K562 (cell line): ENCODE data around the gene FBN3. TPM values are rescaled to one million over a fixed set of nuclear protein-coding genes. Genes with fewer than 3 reads are reported as not detected.
A peak's percentile ranks its signal among the peaks of the same experiment; 100 is the strongest.
"Not testable (repeated sequence)": the region's sequence is repeated elsewhere in the genome, so short reads cannot be mapped to it uniquely, and the experiment has no call there.

Experiments used
- ATAC-seq: fragments of 200-7000 bp; cut with Tn5 transposase; 3 replicates; pipeline ENCODE4 v1.9.1; 2020; ENCODE audit warnings: moderate library complexity
- BruUV-seq: library from RNA; stranded (reverse); fragments of 400-500 nt; replicated peaks from 2 replicates; lab custom pipeline; 2021; lab: Mats Ljungman, UMichigan
- CTCF ChIA-PET: fragments of 300-600 bp; formaldehyde crosslinking; extraction: SDS; loops from one replicate; lab custom pipeline; 2021; ENCODE audit warnings: low intra/inter-chr PET ratio; lab: Yijun Ruan, JAX
- POLR2A ChIA-PET: fragments of 300-600, 350-650 bp; sonication (Branson Sonifier 250); formaldehyde crosslinking; extraction: SDS; loops from one replicate; lab custom pipeline; 2021; ENCODE audit warnings: antibody characterized with exemption, inconsistent platforms; lab: Yijun Ruan, JAX
- DNase-seq, 4 experiments: peaks; one replicate each; pipeline versions ENCODE4 v3.0.0 to v3.0.0-alpha.2; 2011 to 2018; ENCODE audit warnings: low spot score in 3 of 4, mixed read lengths in 3 of 4; ENCODE audit errors: extremely low read depth in 1 of 4
- FAIRE-seq: peaks from 2 replicates; lab custom pipeline; 2011; peaks lifted over from hg19 to GRCh38; lab: Jason Lieb, UNC
- H2AFZ ChIP-seq: 2 replicates; pipeline ENCODE4 v1.6.0; 2011; ENCODE audit warnings: low read depth, low read length, control low read depth, inconsistent platforms
- H3K27ac ChIP-seq: fragments of 200-600 bp; 3 replicates; pipeline ENCODE4 v1.8.0; 2011; ENCODE audit warnings: low read depth, mild to moderate bottlenecking, control low read depth, inconsistent platforms, low read length, moderate library complexity, mixed read lengths; ENCODE audit errors: extremely low read depth
- H3K27me3 ChIP-seq, 2 experiments: fragments of 300-600 bp in 1 of 2; 2 replicates in 1 of 2; 3 replicates in 1 of 2; pipeline versions ENCODE4 v1.6.0 to v1.8.0; 2011; ENCODE audit warnings: inconsistent platforms in 2 of 2, low read length in 2 of 2, mild to moderate bottlenecking in 1 of 2, mixed read lengths in 1 of 2, moderate library complexity in 1 of 2; ENCODE audit not compliant: control insufficient read depth in 2 of 2, insufficient read depth in 2 of 2
- H3K36me3 ChIP-seq: fragments of 300-600 bp; 3 replicates; pipeline ENCODE4 v1.8.0; 2011; ENCODE audit warnings: mild to moderate bottlenecking, low read length, inconsistent platforms; ENCODE audit not compliant: control insufficient read depth, insufficient read depth
- H3K4me1 ChIP-seq, 2 experiments: fragments of 200-600 bp in 1 of 2; replicated peaks in 1 of 2; 2 replicates in 1 of 2; 3 replicates in 1 of 2; pipeline versions ENCODE4 v1.5.1 to v1.8.0; 2011; ENCODE audit warnings: inconsistent platforms in 2 of 2, low read length in 2 of 2, mild to moderate bottlenecking in 1 of 2, mixed read lengths in 1 of 2, moderate library complexity in 1 of 2; ENCODE audit not compliant: control insufficient read depth in 2 of 2, insufficient read depth in 2 of 2
- H3K4me2 ChIP-seq: 2 replicates; pipeline ENCODE4 v1.6.1; 2011; ENCODE audit warnings: low read length, control low read depth, inconsistent platforms, mixed read lengths; ENCODE audit not compliant: insufficient read depth
- H3K4me3 ChIP-seq: fragments of 200-600 bp; sonication (generic), shearing (Covaris generic); 2 replicates; pipeline ENCODE4 v1.5.1; 2016; ENCODE audit warnings: control low read depth, inconsistent platforms
- H3K79me2 ChIP-seq: fragments of 200-600 bp; 3 replicates; pipeline ENCODE4 v1.8.0; 2011; ENCODE audit warnings: low read length, inconsistent platforms; ENCODE audit not compliant: control insufficient read depth, insufficient read depth
- H3K9ac ChIP-seq, 2 experiments: 2 replicates each; pipeline versions ENCODE4 v1.6.0 to v1.6.1; 2011; ENCODE audit warnings: low read depth in 2 of 2, low read length in 2 of 2, control low read depth in 1 of 2, inconsistent platforms in 1 of 2, mild to moderate bottlenecking in 1 of 2, mixed read lengths in 1 of 2; ENCODE audit not compliant: insufficient read depth in 1 of 2
- H3K9me1 ChIP-seq: one replicate; pipeline ENCODE4 v1.6.0; 2011; ENCODE audit warnings: inconsistent platforms, mild to moderate bottlenecking, low read length, moderate library complexity; ENCODE audit not compliant: control insufficient read depth, insufficient read depth
- H3K9me3 ChIP-seq: replicated peaks from 2 replicates; pipeline ENCODE4 v1.5.1; 2011; ENCODE audit warnings: low read depth, low read length, inconsistent platforms; ENCODE audit not compliant: control insufficient read depth, insufficient read depth
- H4K20me1 ChIP-seq: replicated peaks from 2 replicates; pipeline ENCODE4 v1.6.1; 2011; ENCODE audit warnings: low read length, inconsistent platforms, mixed read lengths; ENCODE audit not compliant: control insufficient read depth, insufficient read depth
- DACH1 ChIP-seq: fragments of 450-650 bp; IDR thresholded peaks from 2 replicates; pipeline ENCODE4 v1.6.1; 2018; ENCODE audit not compliant: partially characterized antibody
- EGR1 ChIP-seq: fragments of 450-650 bp; conservative IDR thresholded peaks from 2 replicates; pipeline ENCODE4 v1.6.1; 2017; ENCODE audit warnings: mild to moderate bottlenecking
- WGBS: fragments of 100-300 bp; shearing (Covaris generic); methylation state at CpG from one replicate; pipeline ENCODE4 v1.1.6; 2016; ENCODE audit warnings: low coverage, mixed read lengths; ENCODE audit not compliant: insufficient coverage; ENCODE audit errors: missing lambda C conversion rate; 5-methylcytosine and 5-hydroxymethylcytosine counted together
- in situ Hi-C: fragments of 300-500 bp; cut with MboI; formaldehyde crosslinking; loops from 4 replicates; pipeline ENCODE4 v1.15.0; 2018; ENCODE audit warnings: inconsistent platforms, mixed read lengths
- intact Hi-C: fragments of 100-400 bp; cut with micrococcal nuclease; formaldehyde crosslinking; loops from 2 replicates; pipeline ENCODE4 v1.14.2; 2022
- polyA plus RNA-seq, 8 experiments: library from polyadenylated mRNA; depleted of rRNA in 4 of 8; stranded (reverse) in 5 of 8; unstranded in 3 of 8; fragments of >200 nt; fragmentation: Nextera tagmentation in 2 of 8; fragmentation: Illumina TruSeq in 1 of 8; extraction: Ambion mirVana in 2 of 8; extraction: Trizol in 1 of 8; gene quantifications; 2 replicates each; pipeline versions ENCODE4 v1.2.1 to v1.2.3, GENCODE V29; 2011 to 2014; ENCODE audit warnings: inconsistent platforms in 1 of 8, missing spikeins in 1 of 8
- total RNA-seq, 7 experiments: library from RNA; depleted of rRNA in 6 of 7; stranded (reverse); fragments of >200 nt in 6 of 7; fragmentation: Illumina TruSeq in 2 of 7; extraction: Trizol in 2 of 7; gene quantifications; 2 replicates each; pipeline versions ENCODE4 v1.2.1 to v1.2.3, GENCODE V29; 2011 to 2021; ENCODE audit warnings: low replicate concordance in 1 of 7
- TF ChIP-seq, protein P1 (sequence below): fragments of 450-650 bp; IDR thresholded peaks from 2 replicates; pipeline ENCODE4 v1.7.0; 2016; ENCODE audit warnings: borderline replicate concordance
- TF ChIP-seq, protein P2 (sequence below), 2 experiments: fragments of 450-650 bp; formaldehyde crosslinking in 1 of 2; IDR thresholded peaks; 2 replicates each; pipeline versions ENCODE4 v1.4.0 to v1.6.1; 2014 to 2020; ENCODE audit warnings: mild to moderate bottlenecking in 2 of 2, borderline replicate concordance in 1 of 2, low read depth in 1 of 2

The FBN3 gene
- total and polyA plus RNA-seq, 9 of the 15 experiments (the other 6 are each of a cell fraction or from before 2014, with no cell fraction given): under 0.01 to 0.29 (median 0.01) TPM; not detected in 4

GRCh38 chr19:8155318-8155717, 5.9 kb upstream of the FBN3 start:
- no peak for FAIRE-seq
- no peak overlapping the region for H3K9ac ChIP-seq
- no peak overlapping the region for H3K27ac ChIP-seq
- H3K4me2 ChIP-seq: no peak overlapping the region
- DNase-seq: no peak
- intact Hi-C loops: loop anchor here (5.0 kb wide), 2 partner anchors 87 to 138 kb away; no protein-coding TSS in a partner anchor
- no peaks in the 10 kb centered on the region for H4K20me1 ChIP-seq
- H2AFZ ChIP-seq: no peak overlapping the region
- ChIA-PET CTCF (no interaction called here), POLR2A (interaction anchor here (0.7 to 1.0 kb wide), 2 partner anchors 15 to 21 kb away, joined by 3 read pairs; no protein-coding TSS in a partner anchor)
- no peak overlapping the region for H3K4me3 ChIP-seq
- H3K27me3 ChIP-seq: peaks cover 8 to 19% of the 10 kb centered on the region in 2 experiments; a peak in 4 of 5 replicates
- TF ChIP-seq, protein P1, sequence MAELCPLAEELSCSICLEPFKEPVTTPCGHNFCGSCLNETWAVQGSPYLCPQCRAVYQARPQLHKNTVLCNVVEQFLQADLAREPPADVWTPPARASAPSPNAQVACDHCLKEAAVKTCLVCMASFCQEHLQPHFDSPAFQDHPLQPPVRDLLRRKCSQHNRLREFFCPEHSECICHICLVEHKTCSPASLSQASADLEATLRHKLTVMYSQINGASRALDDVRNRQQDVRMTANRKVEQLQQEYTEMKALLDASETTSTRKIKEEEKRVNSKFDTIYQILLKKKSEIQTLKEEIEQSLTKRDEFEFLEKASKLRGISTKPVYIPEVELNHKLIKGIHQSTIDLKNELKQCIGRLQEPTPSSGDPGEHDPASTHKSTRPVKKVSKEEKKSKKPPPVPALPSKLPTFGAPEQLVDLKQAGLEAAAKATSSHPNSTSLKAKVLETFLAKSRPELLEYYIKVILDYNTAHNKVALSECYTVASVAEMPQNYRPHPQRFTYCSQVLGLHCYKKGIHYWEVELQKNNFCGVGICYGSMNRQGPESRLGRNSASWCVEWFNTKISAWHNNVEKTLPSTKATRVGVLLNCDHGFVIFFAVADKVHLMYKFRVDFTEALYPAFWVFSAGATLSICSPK: no peak
- no peak for TF ChIP-seq DACH1
- no peak for ATAC-seq
- in situ Hi-C loops: loop anchor here (5.0 kb wide), 2 partner anchors 97 to 138 kb away; no protein-coding TSS in a partner anchor
- no peaks in the 10 kb centered on the region for H3K79me2 ChIP-seq
- peaks cover 4 to 9% of the 10 kb centered on the region in 2 experiments; a peak in 3 of 5 replicates for H3K4me1 ChIP-seq
- 20% methylated on average over 2 of the region's 2 CpGs for WGBS
- no peaks in the 10 kb centered on the region for H3K9me1 ChIP-seq
- no peaks in the 10 kb centered on the region for H3K36me3 ChIP-seq
- H3K9me3 ChIP-seq: no peaks in the 10 kb centered on the region
- BruUV-seq: no TSS peak

DNA sequence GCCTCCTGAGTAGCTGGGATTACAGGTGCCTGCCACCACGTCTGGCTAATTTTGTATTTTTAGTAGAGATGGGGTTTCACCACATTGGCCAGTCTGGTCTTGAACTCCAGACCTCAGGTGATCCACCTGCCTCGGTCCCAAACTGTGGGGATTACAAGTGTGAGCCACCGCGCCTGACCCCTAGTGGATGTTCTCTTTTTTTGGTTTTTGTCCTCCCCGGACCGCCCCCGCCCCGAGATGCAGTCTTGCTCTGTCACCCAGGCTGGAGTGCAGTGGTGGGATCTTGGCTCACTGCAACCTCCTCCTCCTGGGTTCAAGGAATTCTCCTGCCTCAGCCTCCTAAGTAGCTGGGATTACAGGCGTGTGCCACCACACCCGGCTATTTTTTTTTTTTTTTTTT, 4.6 kb upstream of the FBN3 start:
- ATAC-seq: peak; percentile 87
- H3K9me3 ChIP-seq, POLR2A ChIA-PET, H3K27ac ChIP-seq, BruUV-seq, H3K9ac ChIP-seq, CTCF ChIA-PET, H3K79me2 ChIP-seq, H2AFZ ChIP-seq, FAIRE-seq, H4K20me1 ChIP-seq, H3K4me2 ChIP-seq, H3K4me3 ChIP-seq, H3K36me3 ChIP-seq, H3K9me1 ChIP-seq, in situ Hi-C loops: not testable (repeated sequence)
- peak; percentile 38 to 66 (median 43) for DNase-seq
- intact Hi-C loops: loop anchor here (5.0 kb wide), 1 partner anchor 212 kb away; the partner anchor contains the start of gene TIMM44
- Histone ChIP-seq H3K4me1 (peaks cover 4 to 17% of the 10 kb centered on the region in 2 experiments; a peak in 3 of 5 replicates), H3K27me3 (peaks cover 8 to 19% of the 10 kb centered on the region in 2 experiments; a peak in 4 of 5 replicates)
- 0% methylated on average over 8 of the region's 10 CpGs for WGBS
- peak; percentile 90 for TF ChIP-seq EGR1
- TF ChIP-seq, protein P2, sequence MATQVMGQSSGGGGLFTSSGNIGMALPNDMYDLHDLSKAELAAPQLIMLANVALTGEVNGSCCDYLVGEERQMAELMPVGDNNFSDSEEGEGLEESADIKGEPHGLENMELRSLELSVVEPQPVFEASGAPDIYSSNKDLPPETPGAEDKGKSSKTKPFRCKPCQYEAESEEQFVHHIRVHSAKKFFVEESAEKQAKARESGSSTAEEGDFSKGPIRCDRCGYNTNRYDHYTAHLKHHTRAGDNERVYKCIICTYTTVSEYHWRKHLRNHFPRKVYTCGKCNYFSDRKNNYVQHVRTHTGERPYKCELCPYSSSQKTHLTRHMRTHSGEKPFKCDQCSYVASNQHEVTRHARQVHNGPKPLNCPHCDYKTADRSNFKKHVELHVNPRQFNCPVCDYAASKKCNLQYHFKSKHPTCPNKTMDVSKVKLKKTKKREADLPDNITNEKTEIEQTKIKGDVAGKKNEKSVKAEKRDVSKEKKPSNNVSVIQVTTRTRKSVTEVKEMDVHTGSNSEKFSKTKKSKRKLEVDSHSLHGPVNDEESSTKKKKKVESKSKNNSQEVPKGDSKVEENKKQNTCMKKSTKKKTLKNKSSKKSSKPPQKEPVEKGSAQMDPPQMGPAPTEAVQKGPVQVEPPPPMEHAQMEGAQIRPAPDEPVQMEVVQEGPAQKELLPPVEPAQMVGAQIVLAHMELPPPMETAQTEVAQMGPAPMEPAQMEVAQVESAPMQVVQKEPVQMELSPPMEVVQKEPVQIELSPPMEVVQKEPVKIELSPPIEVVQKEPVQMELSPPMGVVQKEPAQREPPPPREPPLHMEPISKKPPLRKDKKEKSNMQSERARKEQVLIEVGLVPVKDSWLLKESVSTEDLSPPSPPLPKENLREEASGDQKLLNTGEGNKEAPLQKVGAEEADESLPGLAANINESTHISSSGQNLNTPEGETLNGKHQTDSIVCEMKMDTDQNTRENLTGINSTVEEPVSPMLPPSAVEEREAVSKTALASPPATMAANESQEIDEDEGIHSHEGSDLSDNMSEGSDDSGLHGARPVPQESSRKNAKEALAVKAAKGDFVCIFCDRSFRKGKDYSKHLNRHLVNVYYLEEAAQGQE (IDR thresholded peaks at IDR 0.05; ENCODE audit: borderline replicate concordance): peak; percentile 49; the same call in 1 of the 2 replicates
- TF ChIP-seq, protein P2 (CRISPR knock-in tag; IDR thresholded peaks at IDR 0.05; ENCODE audit: low read depth): not testable (repeated sequence)
